ENCODE measurements around the gene WDR44.

WDR44 gene

GRCh38 chrX:118348186-118348810 is 2.4 kb downstream of the WDR44 start:
- Histone ChIP-seq H3K4me3 (ENCODE audit: low read length, poor library complexity, severe bottlenecking) (peak overlapping the region; percentile 87), H3K36me3 (ENCODE audit: insufficient read depth, low read length) (no peaks in the 10 kb centered on the region), H2AFZ (ENCODE audit: low read length) (no peak overlapping the region), H4K20me1 (ENCODE audit: insufficient read depth, low read length, poor library complexity, severe bottlenecking) (peaks cover 18% of the 10 kb centered on the region), H3F3A (ENCODE audit: low read depth) (no peaks in the 10 kb centered on the region), H3K4me2 (ENCODE audit: low read depth, low read length, poor library complexity, severe bottlenecking) (peak overlapping the region; percentile 84), H3K27me3 (ENCODE audit: insufficient read depth, low read length, poor library complexity, severe bottlenecking) (no peaks in the 10 kb centered on the region), H3K79me2 (ENCODE audit: insufficient read depth, low read length) (peaks cover 66% of the 10 kb centered on the region), H3K4me1 (ENCODE audit: insufficient read depth, low read length, poor library complexity, severe bottlenecking) (peaks cover 15% of the 10 kb centered on the region), H3K9me2 (replicated peaks; ENCODE audit: low read depth, low read length) (no peaks in the 10 kb centered on the region), H3K9me3 (ENCODE audit: insufficient read depth, low read depth, low read length) (no peaks in the 10 kb centered on the region), H3K9ac (ENCODE audit: low read depth, low read length, poor library complexity, severe bottlenecking) (peak overlapping the region; percentile 87)
- TF ChIP-seq CTCF (conservative IDR thresholded peaks at IDR 0.05; ENCODE audit: low read length) (no peak), EZH2phosphoT487 (IDR thresholded peaks at IDR 0.05; ENCODE audit: borderline replicate concordance) (no peak)

- peaks cover 69% of the 10 kb centered on the region for H3K79me2 ChIP-seq (ENCODE audit: insufficient read depth, low read length)
- H3K4me1 ChIP-seq (ENCODE audit: insufficient read depth, low read length, poor library complexity, severe bottlenecking), result peaks cover 15% of the 10 kb centered on the region
- H3K9me2 ChIP-seq (replicated peaks; ENCODE audit: low read depth, low read length), result no peaks in the 10 kb centered on the region
- no peaks in the 10 kb centered on the region for H3K9me3 ChIP-seq (ENCODE audit: insufficient read depth, low read depth, low read length)
- peak overlapping the region; percentile 84 for H3K4me2 ChIP-seq (ENCODE audit: low read depth, low read length, poor library complexity, severe bottlenecking)
- peak overlapping the region; percentile 87 for H3K4me3 ChIP-seq (ENCODE audit: low read length, poor library complexity, severe bottlenecking)
- H3K9ac ChIP-seq (ENCODE audit: low read depth, low read length, poor library complexity, severe bottlenecking), result no peak overlapping the region
- H2AFZ ChIP-seq (ENCODE audit: low read length), result no peak overlapping the region
- H3K36me3 ChIP-seq (ENCODE audit: insufficient read depth, low read length), result no peaks in the 10 kb centered on the region
- no peak for TF ChIP-seq EZH2phosphoT487 (IDR thresholded peaks at IDR 0.05; ENCODE audit: borderline replicate concordance)
- no peaks in the 10 kb centered on the region for H3F3A ChIP-seq (ENCODE audit: low read depth)
- H4K20me1 ChIP-seq (ENCODE audit: insufficient read depth, low read length, poor library complexity, severe bottlenecking), result peaks cover 20% of the 10 kb centered on the region
- H3K27me3 ChIP-seq (ENCODE audit: insufficient read depth, low read length, poor library complexity, severe bottlenecking), result no peaks in the 10 kb centered on the region
Observed at GRCh38 chrX:118349188-118349587, 3.3 kb downstream of the WDR44 start.

- H3K9ac ChIP-seq (ENCODE audit: low read depth, low read length, poor library complexity, severe bottlenecking), result peak overlapping the region; percentile 46
- no peak for TF ChIP-seq EZH2phosphoT487 (IDR thresholded peaks at IDR 0.05; ENCODE audit: borderline replicate concordance)
- no peak for TF ChIP-seq CTCF (conservative IDR thresholded peaks at IDR 0.05; ENCODE audit: low read length)
Observed at GRCh38 chrX:118350221-118350620, 4.3 kb downstream of the WDR44 start.

GRCh38 chrX:118350706-118351105 is 4.8 kb downstream of the WDR44 start:
- Histone ChIP-seq H2AFZ (ENCODE audit: low read length) (no peak overlapping the region), H3K4me2 (ENCODE audit: low read depth, low read length, poor library complexity, severe bottlenecking) (peak overlapping the region; percentile 84), H3K79me2 (ENCODE audit: insufficient read depth, low read length) (peaks cover 81% of the 10 kb centered on the region), H3K9ac (ENCODE audit: low read depth, low read length, poor library complexity, severe bottlenecking) (peak overlapping the region; percentile 46), H3K9me2 (replicated peaks; ENCODE audit: low read depth, low read length) (no peaks in the 10 kb centered on the region), H3K4me1 (ENCODE audit: insufficient read depth, low read length, poor library complexity, severe bottlenecking) (peaks cover 25% of the 10 kb centered on the region), H3K4me3 (ENCODE audit: low read length, poor library complexity, severe bottlenecking) (peak overlapping the region; percentile 67), H3K36me3 (ENCODE audit: insufficient read depth, low read length) (no peaks in the 10 kb centered on the region), H3K9me3 (ENCODE audit: insufficient read depth, low read depth, low read length) (no peaks in the 10 kb centered on the region), H3F3A (ENCODE audit: low read depth) (no peaks in the 10 kb centered on the region), H3K27me3 (ENCODE audit: insufficient read depth, low read length, poor library complexity, severe bottlenecking) (no peaks in the 10 kb centered on the region), H4K20me1 (ENCODE audit: insufficient read depth, low read length, poor library complexity, severe bottlenecking) (peaks cover 20% of the 10 kb centered on the region)
- TF ChIP-seq EZH2phosphoT487 (IDR thresholded peaks at IDR 0.05; ENCODE audit: borderline replicate concordance) (no peak), CTCF (conservative IDR thresholded peaks at IDR 0.05; ENCODE audit: low read length) (no peak)

More at GRCh38 chrX:118350221-118350620, 4.3 kb downstream of the WDR44 start:
- Histone ChIP-seq H3K36me3 (ENCODE audit: insufficient read depth, low read length) (no peaks in the 10 kb centered on the region), H3K9me3 (ENCODE audit: insufficient read depth, low read depth, low read length) (no peaks in the 10 kb centered on the region), H3F3A (ENCODE audit: low read depth) (no peaks in the 10 kb centered on the region), H2AFZ (ENCODE audit: low read length) (no peak overlapping the region), H3K27me3 (ENCODE audit: insufficient read depth, low read length, poor library complexity, severe bottlenecking) (no peaks in the 10 kb centered on the region), H3K79me2 (ENCODE audit: insufficient read depth, low read length) (peaks cover 77% of the 10 kb centered on the region), H3K9me2 (replicated peaks; ENCODE audit: low read depth, low read length) (no peaks in the 10 kb centered on the region), H3K4me3 (ENCODE audit: low read length, poor library complexity, severe bottlenecking) (peak overlapping the region; percentile 67), H3K4me2 (ENCODE audit: low read depth, low read length, poor library complexity, severe bottlenecking) (peak overlapping the region; percentile 84), H3K4me1 (ENCODE audit: insufficient read depth, low read length, poor library complexity, severe bottlenecking) (peaks cover 21% of the 10 kb centered on the region), H4K20me1 (ENCODE audit: insufficient read depth, low read length, poor library complexity, severe bottlenecking) (peaks cover 20% of the 10 kb centered on the region)

Measured in Loucy (cell line).